ENCODE results near the gene KCNA3. TPM values are rescaled to one million over a fixed set of nuclear protein-coding genes. Genes with fewer than 3 reads are reported as not detected.

KCNA3 gene
- total and polyA plus RNA-seq, 2 of the 8 experiments (the other 6 are each of a cell fraction or from before 2014, with no cell fraction given): 0.95 to 1.1 TPM

DNA sequence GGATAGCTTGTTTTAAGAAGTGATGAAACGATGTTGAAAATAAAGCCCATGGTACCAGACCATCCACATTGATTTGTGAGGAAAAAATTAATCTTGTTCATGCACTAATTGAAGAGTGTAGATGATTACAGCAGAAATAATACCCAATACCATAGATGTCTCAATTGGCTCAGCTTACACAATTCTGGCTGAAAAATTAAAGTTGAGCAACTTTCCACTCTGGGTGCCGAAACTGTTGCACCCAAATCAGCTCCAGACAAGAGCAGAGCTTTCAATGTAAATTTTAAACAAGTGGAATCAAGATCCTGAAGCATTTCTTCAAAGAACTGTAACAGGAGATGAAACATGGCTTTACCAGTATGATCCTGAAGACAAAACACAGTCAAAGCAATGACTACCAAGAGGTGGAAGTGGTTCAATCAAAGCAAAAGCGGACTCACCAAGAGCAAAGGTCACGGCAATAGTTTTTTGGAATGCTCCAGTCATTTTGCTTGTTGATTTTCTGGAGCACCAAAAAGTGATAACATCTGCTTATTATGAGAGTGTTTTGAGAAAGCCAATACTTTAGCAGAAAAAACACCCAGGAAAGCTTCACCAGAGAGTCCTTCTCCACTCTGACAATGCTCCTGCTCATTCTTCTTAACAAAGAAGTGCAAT, 16.1 kb upstream of the KCNA3 start (continued):
- no peak for TF ChIP-seq TAF7 (optimal IDR thresholded peaks at IDR 0.05; ENCODE audit: borderline replicate concordance, low read depth, low read length)
- TF ChIP-seq CHD1 (IDR thresholded peaks at IDR 0.05; ENCODE audit: low read depth, low read length): no peak
- TF ChIP-seq RAD21 (IDR thresholded peaks at IDR 0.05 in 1 of 2, conservative IDR thresholded peaks at IDR 0.05 in 1 of 2; ENCODE audit: low read depth in 2 of 2, low read length in 2 of 2): no peak
- no peak for TF ChIP-seq RNF2 (IDR thresholded peaks at IDR 0.05; ENCODE audit: borderline replicate concordance, low read depth, low read length, missing control alignments, poor library complexity, severe bottlenecking)
